ENCODE measurements around the gene ZHX3.
"Not testable (repeated sequence)": the region's sequence is repeated elsewhere in the genome, so short reads cannot be mapped to it uniquely, and the experiment has no call there.

- not testable (repeated sequence) for TF ChIP-seq EP300, POLR2AphosphoS5, CTCF (IDR thresholded peaks at IDR 0.05)
Measured at GRCh38 chr20:41236818-41237217, 80.7 kb downstream of the ZHX3 start.

All from stomach (tissue), 4 donors.